C4-2B (cell line): Measurements from ENCODE around the gene UBN1.

Source experiments
- H3K27ac ChIP-seq: fragments of 450-650 bp; 2 replicates; pipeline ENCODE4 v1.5.1; 2017
- ZFX ChIP-seq: fragments of 450-650 bp; IDR thresholded peaks from 2 replicates; pipeline ENCODE4 v1.6.1; 2017
- TF ChIP-seq, protein P1 (sequence below): fragments of 450-650 bp; conservative IDR thresholded peaks from 2 replicates; pipeline ENCODE4 v1.5.1; 2017; ENCODE audit warnings: mild to moderate bottlenecking

UBN1 gene

DNA sequence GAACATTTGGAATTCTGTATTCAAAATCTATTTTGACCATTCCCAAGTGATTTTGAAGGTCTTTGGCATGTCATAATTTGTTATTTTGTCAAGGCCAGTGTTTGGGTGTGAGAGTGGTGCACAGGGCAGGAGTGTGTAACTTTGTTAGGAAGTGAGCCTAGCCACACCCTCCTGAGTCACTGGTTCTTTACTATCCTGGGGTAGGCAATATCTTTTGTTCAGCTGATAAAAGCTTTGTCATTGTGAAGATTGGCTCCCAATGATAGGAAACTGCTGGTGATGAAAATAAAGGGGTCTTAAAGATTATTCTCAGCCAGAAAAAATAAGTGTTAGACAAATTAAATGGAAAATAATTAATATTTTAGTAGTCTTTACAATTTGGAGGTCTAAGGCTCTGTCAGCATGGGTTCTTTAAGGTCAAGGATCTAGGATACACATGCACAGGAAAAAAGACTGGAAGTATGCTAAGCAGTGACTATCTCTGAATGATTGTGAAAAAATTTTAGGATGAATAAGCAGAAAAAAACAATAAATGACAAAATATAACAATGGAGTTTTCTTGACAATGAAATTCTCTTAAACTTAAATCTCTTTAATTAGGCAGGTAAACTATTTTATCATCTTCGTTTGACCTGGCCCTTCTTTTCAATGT is 5.1 kb downstream of the UBN1 start:
- TF ChIP-seq, protein P1, sequence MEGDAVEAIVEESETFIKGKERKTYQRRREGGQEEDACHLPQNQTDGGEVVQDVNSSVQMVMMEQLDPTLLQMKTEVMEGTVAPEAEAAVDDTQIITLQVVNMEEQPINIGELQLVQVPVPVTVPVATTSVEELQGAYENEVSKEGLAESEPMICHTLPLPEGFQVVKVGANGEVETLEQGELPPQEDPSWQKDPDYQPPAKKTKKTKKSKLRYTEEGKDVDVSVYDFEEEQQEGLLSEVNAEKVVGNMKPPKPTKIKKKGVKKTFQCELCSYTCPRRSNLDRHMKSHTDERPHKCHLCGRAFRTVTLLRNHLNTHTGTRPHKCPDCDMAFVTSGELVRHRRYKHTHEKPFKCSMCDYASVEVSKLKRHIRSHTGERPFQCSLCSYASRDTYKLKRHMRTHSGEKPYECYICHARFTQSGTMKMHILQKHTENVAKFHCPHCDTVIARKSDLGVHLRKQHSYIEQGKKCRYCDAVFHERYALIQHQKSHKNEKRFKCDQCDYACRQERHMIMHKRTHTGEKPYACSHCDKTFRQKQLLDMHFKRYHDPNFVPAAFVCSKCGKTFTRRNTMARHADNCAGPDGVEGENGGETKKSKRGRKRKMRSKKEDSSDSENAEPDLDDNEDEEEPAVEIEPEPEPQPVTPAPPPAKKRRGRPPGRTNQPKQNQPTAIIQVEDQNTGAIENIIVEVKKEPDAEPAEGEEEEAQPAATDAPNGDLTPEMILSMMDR, result no peak
- no peak for TF ChIP-seq ZFX
- H3K27ac ChIP-seq, result no peak overlapping the region

DNA sequence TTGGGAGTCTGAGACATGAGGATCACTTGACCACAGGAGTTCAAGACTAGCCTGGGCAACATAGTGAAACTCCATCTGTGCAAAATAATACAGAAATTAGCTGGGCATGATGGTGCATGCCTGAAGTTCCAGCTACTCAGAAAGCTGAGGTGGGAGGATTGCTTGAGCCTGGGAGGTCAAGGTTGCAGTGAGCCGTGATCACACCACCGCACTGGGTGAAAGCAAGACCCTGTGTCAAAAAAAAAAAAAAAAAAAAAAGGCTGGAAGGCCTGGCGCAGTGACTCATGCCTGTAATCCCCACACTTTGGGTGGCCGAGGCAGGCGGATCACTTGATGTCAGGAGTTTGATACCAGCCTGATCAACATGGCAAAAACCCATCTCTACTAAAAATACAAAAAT is 8.1 kb downstream of the UBN1 start:
- no peak overlapping the region for H3K27ac ChIP-seq
- TF ChIP-seq, protein P1, result no peak
- TF ChIP-seq ZFX, result no peak

DNA sequence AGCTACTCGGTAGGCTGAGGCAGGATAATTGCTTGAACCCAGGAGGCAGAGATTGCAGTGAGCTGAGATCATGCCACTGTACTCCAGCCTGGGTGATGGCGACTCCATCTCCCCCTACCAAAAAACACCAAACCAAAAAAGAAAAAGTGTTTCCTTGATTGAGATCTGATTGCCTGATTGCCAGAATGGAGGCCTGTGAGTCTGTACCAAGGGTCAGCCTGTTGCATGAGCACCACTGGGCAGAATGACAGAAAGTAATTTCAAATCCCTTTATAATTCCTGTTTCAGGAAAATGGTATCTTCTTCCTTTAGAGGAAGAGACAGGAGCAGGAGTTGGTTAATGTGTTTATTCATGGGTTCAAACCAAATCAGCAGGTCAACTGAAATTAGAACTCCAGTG is 8.5 kb downstream of the UBN1 start:
- H3K27ac ChIP-seq, result no peak overlapping the region
- TF ChIP-seq, protein P1, result no peak
- TF ChIP-seq ZFX, result no peak

DNA sequence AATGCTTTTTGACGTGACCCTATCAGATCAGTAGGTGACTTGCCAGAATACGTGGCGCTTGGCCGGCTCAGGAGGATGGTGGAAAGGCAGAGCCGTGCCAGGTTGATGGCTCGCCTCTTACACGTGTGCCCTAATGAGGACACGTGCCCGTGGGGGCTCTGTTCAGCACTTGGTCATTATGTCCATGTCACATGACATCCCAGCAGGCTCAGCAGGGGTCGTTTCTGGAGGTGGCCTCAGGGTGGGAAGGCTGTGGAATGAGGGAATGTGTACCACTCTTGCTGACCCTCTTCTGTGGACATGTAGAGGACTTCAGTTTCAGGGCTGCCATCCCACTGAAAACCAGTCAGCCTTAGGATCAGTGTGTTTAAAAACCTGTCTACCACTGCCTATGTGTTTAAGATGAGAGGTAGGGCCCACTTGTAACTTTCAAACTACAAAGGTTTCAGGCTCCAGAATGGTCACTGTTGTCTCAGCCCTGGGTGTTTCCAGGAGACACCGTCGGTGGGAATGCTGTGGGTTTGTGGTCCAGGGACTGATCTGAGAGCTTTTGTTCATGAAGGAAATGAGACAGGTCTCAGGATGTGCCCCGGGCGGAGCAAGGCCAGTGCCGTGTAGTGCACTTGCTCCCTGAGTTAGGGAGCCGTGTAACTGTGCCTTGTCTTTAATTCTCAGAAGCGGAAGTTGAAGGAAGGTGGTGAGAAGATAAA is 12.1 kb downstream of the UBN1 start:
- no peak overlapping the region for H3K27ac ChIP-seq
- no peak for TF ChIP-seq ZFX
- TF ChIP-seq, protein P1, result no peak

DNA sequence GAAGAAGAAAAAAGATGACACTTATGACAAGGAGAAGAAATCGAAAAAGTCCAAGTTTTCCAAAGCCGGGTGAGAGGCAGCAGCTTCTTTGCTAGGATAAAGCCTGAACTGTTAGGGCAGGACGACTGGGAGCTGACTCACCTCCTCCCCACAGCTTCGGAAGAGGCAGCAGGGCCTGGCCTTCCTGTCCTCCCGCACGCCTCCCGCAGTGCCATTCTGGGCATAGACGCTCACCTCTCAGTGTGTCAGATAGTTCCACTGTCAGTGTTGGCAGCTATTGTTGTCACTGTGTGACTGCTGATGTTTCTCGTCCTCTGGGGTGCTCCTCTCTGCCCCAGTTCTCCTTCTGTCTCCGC is 12.6 kb downstream of the UBN1 start:
- no peak for TF ChIP-seq ZFX
- TF ChIP-seq, protein P1, result no peak
- no peak overlapping the region for H3K27ac ChIP-seq

DNA sequence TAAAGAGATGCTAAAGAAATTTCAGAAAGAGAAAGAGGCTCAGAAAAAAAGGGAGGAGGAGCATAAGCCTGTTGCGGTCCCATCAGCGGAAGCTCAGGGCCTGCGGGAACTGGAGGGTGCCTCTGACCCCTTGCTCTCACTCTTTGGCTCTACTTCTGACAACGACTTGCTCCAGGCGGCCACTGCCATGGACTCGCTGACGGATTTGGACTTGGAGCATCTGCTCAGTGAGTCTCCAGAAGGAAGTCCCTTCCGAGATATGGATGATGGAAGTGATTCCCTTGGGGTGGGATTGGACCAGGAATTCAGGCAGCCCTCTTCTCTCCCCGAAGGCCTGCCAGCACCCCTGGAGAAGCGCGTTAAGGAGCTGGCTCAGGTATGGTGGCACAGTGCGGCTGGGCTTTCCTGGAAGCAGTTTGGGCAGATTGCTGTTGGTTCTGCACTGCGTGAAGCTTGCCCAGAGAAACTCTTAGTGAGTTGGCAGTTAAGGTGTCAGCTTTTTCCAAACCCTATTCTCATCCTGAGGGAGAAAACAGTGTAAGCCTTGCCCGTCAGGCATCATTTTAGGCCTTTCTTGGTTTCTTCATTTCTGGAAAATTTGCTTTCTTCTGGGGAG is 13.6 kb downstream of the UBN1 start:
- TF ChIP-seq, protein P1, result no peak
- no peak for TF ChIP-seq ZFX
- no peak overlapping the region for H3K27ac ChIP-seq

DNA sequence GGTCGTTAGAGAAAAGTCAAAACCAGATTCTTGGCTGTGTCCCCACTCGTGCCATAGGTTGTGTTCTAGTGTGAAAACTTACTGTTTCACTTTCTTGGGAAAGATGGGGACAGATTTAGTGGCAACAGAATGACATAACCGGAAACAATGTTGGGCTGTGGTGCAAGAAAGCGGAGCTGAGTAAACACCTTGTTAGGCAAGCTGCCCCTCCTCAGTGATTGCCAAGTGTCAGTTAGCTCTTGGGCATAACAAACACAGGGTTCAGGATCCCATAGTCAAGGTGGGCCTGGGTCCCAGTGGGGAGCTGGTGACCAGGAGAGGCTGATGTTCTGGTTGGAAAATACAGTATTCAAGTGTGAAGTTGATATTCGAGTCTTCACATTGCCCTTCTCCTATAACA is 15.4 kb downstream of the UBN1 start:
- peak overlapping the region; percentile 35; the same call in 1 of the 2 replicates for H3K27ac ChIP-seq
- TF ChIP-seq, protein P1, result no peak
- TF ChIP-seq ZFX, result no peak
